K562 (cell line): ENCODE data around the gene CASTOR1. TPM values are rescaled to one million over a fixed set of nuclear protein-coding genes. Genes with fewer than 3 reads are reported as not detected.

ENCODE experiments used
- ATAC-seq: fragments of 200-7000 bp; cut with Tn5 transposase; 3 replicates; pipeline ENCODE4 v1.9.1; 2020; ENCODE audit warnings: moderate library complexity
- BruUV-seq: library from RNA; stranded (reverse); fragments of 400-500 nt; replicated peaks from 2 replicates; lab custom pipeline; 2021; lab: Mats Ljungman, UMichigan
- CTCF ChIA-PET: fragments of 300-600 bp; formaldehyde crosslinking; extraction: SDS; loops from one replicate; lab custom pipeline; 2021; ENCODE audit warnings: low intra/inter-chr PET ratio; lab: Yijun Ruan, JAX
- POLR2A ChIA-PET: fragments of 300-600, 350-650 bp; sonication (Branson Sonifier 250); formaldehyde crosslinking; extraction: SDS; loops from one replicate; lab custom pipeline; 2021; ENCODE audit warnings: antibody characterized with exemption, inconsistent platforms; lab: Yijun Ruan, JAX
- DNase-seq, 4 experiments: peaks; one replicate each; pipeline versions ENCODE4 v3.0.0 to v3.0.0-alpha.2; 2011 to 2018; ENCODE audit warnings: low spot score in 3 of 4, mixed read lengths in 3 of 4; ENCODE audit errors: extremely low read depth in 1 of 4
- FAIRE-seq: peaks from 2 replicates; lab custom pipeline; 2011; peaks lifted over from hg19 to GRCh38; lab: Jason Lieb, UNC
- H2AFZ ChIP-seq: 2 replicates; pipeline ENCODE4 v1.6.0; 2011; ENCODE audit warnings: low read depth, low read length, control low read depth, inconsistent platforms
- H3K27ac ChIP-seq: fragments of 200-600 bp; 3 replicates; pipeline ENCODE4 v1.8.0; 2011; ENCODE audit warnings: low read depth, mild to moderate bottlenecking, control low read depth, inconsistent platforms, low read length, moderate library complexity, mixed read lengths; ENCODE audit errors: extremely low read depth
- H3K27me3 ChIP-seq, 2 experiments: fragments of 300-600 bp in 1 of 2; 2 replicates in 1 of 2; 3 replicates in 1 of 2; pipeline versions ENCODE4 v1.6.0 to v1.8.0; 2011; ENCODE audit warnings: inconsistent platforms in 2 of 2, low read length in 2 of 2, mild to moderate bottlenecking in 1 of 2, mixed read lengths in 1 of 2, moderate library complexity in 1 of 2; ENCODE audit not compliant: control insufficient read depth in 2 of 2, insufficient read depth in 2 of 2
- H3K36me3 ChIP-seq: fragments of 300-600 bp; 3 replicates; pipeline ENCODE4 v1.8.0; 2011; ENCODE audit warnings: mild to moderate bottlenecking, low read length, inconsistent platforms; ENCODE audit not compliant: control insufficient read depth, insufficient read depth
- H3K4me1 ChIP-seq, 2 experiments: fragments of 200-600 bp in 1 of 2; replicated peaks in 1 of 2; 2 replicates in 1 of 2; 3 replicates in 1 of 2; pipeline versions ENCODE4 v1.5.1 to v1.8.0; 2011; ENCODE audit warnings: inconsistent platforms in 2 of 2, low read length in 2 of 2, mild to moderate bottlenecking in 1 of 2, mixed read lengths in 1 of 2, moderate library complexity in 1 of 2; ENCODE audit not compliant: control insufficient read depth in 2 of 2, insufficient read depth in 2 of 2
- H3K4me2 ChIP-seq: 2 replicates; pipeline ENCODE4 v1.6.1; 2011; ENCODE audit warnings: low read length, control low read depth, inconsistent platforms, mixed read lengths; ENCODE audit not compliant: insufficient read depth
- H3K4me3 ChIP-seq: fragments of 200-600 bp; sonication (generic), shearing (Covaris generic); 2 replicates; pipeline ENCODE4 v1.5.1; 2016; ENCODE audit warnings: control low read depth, inconsistent platforms
- H3K79me2 ChIP-seq: fragments of 200-600 bp; 3 replicates; pipeline ENCODE4 v1.8.0; 2011; ENCODE audit warnings: low read length, inconsistent platforms; ENCODE audit not compliant: control insufficient read depth, insufficient read depth
- H3K9ac ChIP-seq, 2 experiments: 2 replicates each; pipeline versions ENCODE4 v1.6.0 to v1.6.1; 2011; ENCODE audit warnings: low read depth in 2 of 2, low read length in 2 of 2, control low read depth in 1 of 2, inconsistent platforms in 1 of 2, mild to moderate bottlenecking in 1 of 2, mixed read lengths in 1 of 2; ENCODE audit not compliant: insufficient read depth in 1 of 2
- H3K9me1 ChIP-seq: one replicate; pipeline ENCODE4 v1.6.0; 2011; ENCODE audit warnings: inconsistent platforms, mild to moderate bottlenecking, low read length, moderate library complexity; ENCODE audit not compliant: control insufficient read depth, insufficient read depth
- H3K9me3 ChIP-seq: replicated peaks from 2 replicates; pipeline ENCODE4 v1.5.1; 2011; ENCODE audit warnings: low read depth, low read length, inconsistent platforms; ENCODE audit not compliant: control insufficient read depth, insufficient read depth
- H4K20me1 ChIP-seq: replicated peaks from 2 replicates; pipeline ENCODE4 v1.6.1; 2011; ENCODE audit warnings: low read length, inconsistent platforms, mixed read lengths; ENCODE audit not compliant: control insufficient read depth, insufficient read depth
- GTF2E2 ChIP-seq: fragments of 200-800 bp; sonication (Bioruptor generic); IDR thresholded peaks from 2 replicates; pipeline ENCODE4 v1.6.1; 2016; ENCODE audit warnings: missing genetic modification characterization, missing compliant biosample characterization
- HNRNPLL ChIP-seq: fragments of 200-400 bp; formaldehyde crosslinking; IDR thresholded peaks from 2 replicates; pipeline ENCODE4 v1.6.1; 2017; ENCODE audit warnings: low read length, low read depth, mild to moderate bottlenecking; ENCODE audit not compliant: poor library complexity, severe bottlenecking
- JUNB ChIP-seq: fragments of 450-650 bp; formaldehyde crosslinking; conservative IDR thresholded peaks from 2 replicates; pipeline ENCODE4 v1.4.0; 2020; ENCODE audit warnings: mild to moderate bottlenecking
- MIER1 ChIP-seq: fragments of 450-650 bp; IDR thresholded peaks from 2 replicates; pipeline ENCODE4 v1.6.1; 2016; ENCODE audit warnings: antibody characterized with exemption, mild to moderate bottlenecking, low read depth
- NFIC ChIP-seq: fragments of 450-650 bp; IDR thresholded peaks from 2 replicates; pipeline ENCODE4 v1.6.1; 2017; ENCODE audit warnings: mild to moderate bottlenecking, inconsistent platforms
- PHF20 ChIP-seq: fragments of 450-650 bp; IDR thresholded peaks from 2 replicates; pipeline ENCODE4 v1.6.1; 2018; ENCODE audit not compliant: partially characterized antibody
- RBM25 ChIP-seq: fragments of 200-400 bp; formaldehyde crosslinking; IDR thresholded peaks from 2 replicates; pipeline ENCODE4 v1.6.1; 2018; ENCODE audit warnings: low read length, low read depth, moderate library complexity; ENCODE audit not compliant: severe bottlenecking
- SNIP1 ChIP-seq: fragments of 450-650 bp; IDR thresholded peaks from 2 replicates; pipeline ENCODE4 v1.7.1; 2017; ENCODE audit warnings: low read depth, mild to moderate bottlenecking
- WGBS: fragments of 100-300 bp; shearing (Covaris generic); methylation state at CpG from one replicate; pipeline ENCODE4 v1.1.6; 2016; ENCODE audit warnings: low coverage, mixed read lengths; ENCODE audit not compliant: insufficient coverage; ENCODE audit errors: missing lambda C conversion rate; 5-methylcytosine and 5-hydroxymethylcytosine counted together
- in situ Hi-C: fragments of 300-500 bp; cut with MboI; formaldehyde crosslinking; loops from 4 replicates; pipeline ENCODE4 v1.15.0; 2018; ENCODE audit warnings: inconsistent platforms, mixed read lengths
- intact Hi-C: fragments of 100-400 bp; cut with micrococcal nuclease; formaldehyde crosslinking; loops from 2 replicates; pipeline ENCODE4 v1.14.2; 2022
- polyA plus RNA-seq, 8 experiments: library from polyadenylated mRNA; depleted of rRNA in 4 of 8; stranded (reverse) in 5 of 8; unstranded in 3 of 8; fragments of >200 nt; fragmentation: Nextera tagmentation in 2 of 8; fragmentation: Illumina TruSeq in 1 of 8; extraction: Ambion mirVana in 2 of 8; extraction: Trizol in 1 of 8; gene quantifications; 2 replicates each; pipeline versions ENCODE4 v1.2.1 to v1.2.3, GENCODE V29; 2011 to 2014; ENCODE audit warnings: inconsistent platforms in 1 of 8, missing spikeins in 1 of 8
- total RNA-seq, 7 experiments: library from RNA; depleted of rRNA in 6 of 7; stranded (reverse); fragments of >200 nt in 6 of 7; fragmentation: Illumina TruSeq in 2 of 7; extraction: Trizol in 2 of 7; gene quantifications; 2 replicates each; pipeline versions ENCODE4 v1.2.1 to v1.2.3, GENCODE V29; 2011 to 2021; ENCODE audit warnings: low replicate concordance in 1 of 7

Gene CASTOR1
- total and polyA plus RNA-seq, 9 of the 15 experiments (the other 6 are each of a cell fraction or from before 2014, with no cell fraction given) = 0.35 to 2.6 (median 1.1) TPM

DNA sequence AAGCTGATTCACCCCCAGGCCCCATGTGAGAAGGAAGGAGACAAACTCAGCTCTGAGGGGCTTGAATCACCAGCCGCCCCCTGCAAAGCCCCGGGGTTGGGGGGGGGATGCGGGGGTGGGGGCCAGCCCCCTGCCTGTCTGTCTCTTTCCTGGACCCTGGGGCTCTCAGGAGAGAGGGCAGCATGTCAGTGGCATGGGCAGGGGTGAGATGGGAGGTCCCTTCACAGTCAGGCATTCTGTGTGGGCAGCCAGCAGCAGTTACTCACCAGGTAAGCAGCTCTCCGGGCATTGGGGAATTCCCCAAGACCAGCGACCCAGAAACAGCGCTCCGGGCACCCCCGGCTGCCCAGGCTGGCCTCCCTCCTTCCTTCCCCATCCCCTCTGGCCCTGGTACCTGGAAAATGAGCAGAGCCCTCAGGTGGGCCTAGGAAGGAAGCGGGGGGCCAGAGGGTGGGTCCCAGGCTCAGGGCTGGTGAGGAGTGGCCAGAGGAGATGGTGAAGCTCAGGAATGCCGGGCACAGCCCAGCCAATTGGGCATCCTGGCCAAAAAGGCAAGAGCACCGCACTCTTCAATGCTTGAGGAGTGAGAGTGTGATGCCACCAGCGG, 38.5 kb downstream of the CASTOR1 start (continued):
- TF ChIP-seq MIER1 = no peak
- TF ChIP-seq HNRNPLL = no peak
- no peak for TF ChIP-seq JUNB (CRISPR knock-in tag)
- no peak for TF ChIP-seq PHF20
- TF ChIP-seq GTF2E2 = no peak

DNA sequence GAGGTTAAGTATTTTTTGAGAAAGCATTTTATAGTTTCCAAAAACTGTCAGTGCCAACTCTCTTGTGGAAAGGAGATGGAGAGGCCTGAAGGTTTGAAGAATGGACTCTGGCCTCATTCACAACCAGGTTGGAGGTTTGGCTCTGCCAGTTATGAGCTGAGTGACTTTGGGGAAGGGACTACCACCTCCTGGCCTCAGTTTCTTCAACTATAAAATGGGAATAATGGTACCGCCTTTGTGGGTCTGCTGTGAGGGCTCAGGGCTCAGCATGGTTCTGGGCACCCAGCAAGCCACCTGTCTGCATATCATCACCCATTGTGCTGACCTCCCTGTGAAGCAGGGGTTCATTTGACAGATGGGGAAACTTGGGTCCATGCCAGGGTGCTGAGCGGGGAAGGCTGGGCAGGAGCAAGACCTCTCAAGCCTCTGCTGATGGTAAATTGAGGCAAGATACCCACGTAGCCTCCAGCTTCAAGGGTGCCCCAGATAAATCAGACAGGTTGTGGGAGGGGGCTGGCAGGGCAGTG, 39.2 kb downstream of the CASTOR1 start:
- WGBS = 43% methylated on average over 3 of the region's 3 CpGs
- no peak overlapping the region for H2AFZ ChIP-seq
- no peaks in the 10 kb centered on the region for H3K9me1 ChIP-seq
- H3K27me3 ChIP-seq = peaks cover 0 to 27% of the 10 kb centered on the region in 2 experiments; a peak in 2 of 5 replicates
- ChIA-PET CTCF (no interaction called here), POLR2A (interaction anchor here (0.6 kb wide), 1 partner anchor 9 kb away, joined by 3 read pairs; no protein-coding TSS in a partner anchor)
- ATAC-seq (no peak), FAIRE-seq (no peak), DNase-seq (no peak)
- H3K9me3 ChIP-seq = no peaks in the 10 kb centered on the region
- no peak overlapping the region for H3K4me2 ChIP-seq
- H3K36me3 ChIP-seq = no peaks in the 10 kb centered on the region
- in situ Hi-C loops (no loop called here), intact Hi-C loops (no loop called here)
- no peaks in the 10 kb centered on the region for H3K79me2 ChIP-seq
- H3K27ac ChIP-seq = no peak overlapping the region
- no peak overlapping the region for H3K9ac ChIP-seq
- no TSS peak for BruUV-seq
- H4K20me1 ChIP-seq = no peaks in the 10 kb centered on the region
- no peak overlapping the region for H3K4me3 ChIP-seq
- peak; percentile 62 for TF ChIP-seq RBM25
- peak; percentile 62 for TF ChIP-seq NFIC
- TF ChIP-seq SNIP1 = no peak
- H3K4me1 ChIP-seq = peaks cover 0 to 38% of the 10 kb centered on the region in 2 experiments; a peak in 2 of 5 replicates
